ENCODE measurements around the gene IL25. TPM values are rescaled to one million over a fixed set of nuclear protein-coding genes. Genes with fewer than 3 reads are reported as not detected.

IL25 gene
- total RNA-seq, 4 donors from 2014 or later, result not detected

- Histone ChIP-seq H3K36me3 (no peaks in the 10 kb centered on the region), H3K4me3 (no peak overlapping the region), H3K4me1 (no peaks in the 10 kb centered on the region), H3K27ac (no peak overlapping the region), H3K27me3 (peaks cover 0 to 52% (median 0%) of the 10 kb centered on the region in 4 donors), H3K9me3 (no peaks in the 10 kb centered on the region)
- 47 to 54% methylated on average over 7 of the region's 7 CpGs for WGBS, 2 donors
- intact Hi-C loops (cut with DNase I), result no loop called here
- TF ChIP-seq POLR2A (IDR thresholded peaks at IDR 0.05), result no peak
- no peak for TF ChIP-seq CTCF (IDR thresholded peaks at IDR 0.05)
- DNase-seq, result no peak
Observed at GRCh38 chr14:23403139-23403438, 30.5 kb downstream of the IL25 start.

- H3K27me3 ChIP-seq, result peaks cover 0 to 58% (median 0%) of the 10 kb centered on the region in 4 donors
- H3K27ac ChIP-seq, result no peak overlapping the region
- TF ChIP-seq CTCF (IDR thresholded peaks at IDR 0.05) (no peak), POLR2A (IDR thresholded peaks at IDR 0.05) (no peak)
- no peaks in the 10 kb centered on the region for H3K36me3 ChIP-seq
- intact Hi-C loops (cut with DNase I), result no loop called here
- H3K4me3 ChIP-seq, result no peak overlapping the region
- H3K9me3 ChIP-seq, result no peaks in the 10 kb centered on the region
- WGBS, 2 donors, result 49 to 69% methylated on average over 4 of the region's 4 CpGs
- no peak for DNase-seq
- H3K4me1 ChIP-seq, result no peaks in the 10 kb centered on the region
Observed at GRCh38 chr14:23403908-23404307, 31.3 kb downstream of the IL25 start.

GRCh38 chr14:23404331-23404900 is 31.8 kb downstream of the IL25 start:
- no peak overlapping the region for H3K27ac ChIP-seq
- H3K9me3 ChIP-seq, result no peaks in the 10 kb centered on the region
- H3K27me3 ChIP-seq, result peaks cover 0 to 63% (median 0%) of the 10 kb centered on the region in 4 donors
- intact Hi-C loops (cut with DNase I), result no loop called here
- WGBS, 2 donors, result 62 to 100% methylated on average over 1 to 7 of the region's 14 CpGs
- H3K4me1 ChIP-seq, result no peaks in the 10 kb centered on the region
- no peak for TF ChIP-seq POLR2A (IDR thresholded peaks at IDR 0.05)
- H3K4me3 ChIP-seq, result no peak overlapping the region
- no peaks in the 10 kb centered on the region for H3K36me3 ChIP-seq
- DNase-seq, result no peak

- no peak for DNase-seq
- H3K4me1 ChIP-seq, result no peaks in the 10 kb centered on the region
- peaks cover 0 to 65% (median 0%) of the 10 kb centered on the region in 4 donors for H3K27me3 ChIP-seq
- TF ChIP-seq CTCF (IDR thresholded peaks at IDR 0.05), result no peak
- TF ChIP-seq POLR2A (IDR thresholded peaks at IDR 0.05), result no peak
- no peak overlapping the region for H3K27ac ChIP-seq
- H3K9me3 ChIP-seq, result no peaks in the 10 kb centered on the region
- H3K4me3 ChIP-seq, result no peak overlapping the region
- intact Hi-C loops (cut with DNase I), result no loop called here
- no peaks in the 10 kb centered on the region for H3K36me3 ChIP-seq
- 68 to 82% methylated on average over 5 to 10 of the region's 10 CpGs for WGBS, 2 donors
Observed at GRCh38 chr14:23405096-23405495, 32.5 kb downstream of the IL25 start.

- no peaks in the 10 kb centered on the region for H3K36me3 ChIP-seq
- H3K27me3 ChIP-seq, result peaks cover 0 to 65% (median 0%) of the 10 kb centered on the region in 4 donors
- no peak overlapping the region for H3K4me3 ChIP-seq
- intact Hi-C loops (cut with DNase I), result no loop called here
- H3K4me1 ChIP-seq, result no peaks in the 10 kb centered on the region
- 81 to 82% methylated on average over 5 to 11 of the region's 13 CpGs for WGBS, 2 donors
- DNase-seq, result no peak
- no peak overlapping the region for H3K27ac ChIP-seq
- TF ChIP-seq CTCF (IDR thresholded peaks at IDR 0.05) (no peak), POLR2A (IDR thresholded peaks at IDR 0.05) (no peak)
- H3K9me3 ChIP-seq, result no peaks in the 10 kb centered on the region
Observed at GRCh38 chr14:23405516-23406025, 33.0 kb downstream of the IL25 start.

- intact Hi-C loops (cut with DNase I), result no loop called here
- Histone ChIP-seq H3K27ac (no peak overlapping the region), H3K27me3 (peaks cover 0 to 65% (median 0%) of the 10 kb centered on the region in 4 donors), H3K36me3 (no peaks in the 10 kb centered on the region), H3K4me3 (no peak overlapping the region), H3K9me3 (no peaks in the 10 kb centered on the region), H3K4me1 (no peaks in the 10 kb centered on the region)
- DNase-seq, result no peak
- 47 to 67% methylated on average over 1 to 2 of the region's 4 CpGs for WGBS, 2 donors
- no peak for TF ChIP-seq CTCF (IDR thresholded peaks at IDR 0.05)
- TF ChIP-seq POLR2A (IDR thresholded peaks at IDR 0.05), result no peak
Observed at GRCh38 chr14:23406244-23406643, 33.6 kb downstream of the IL25 start.
